T-cell (primary cell): ENCODE results near the gene TLR10. TPM values are rescaled to one million over a fixed set of nuclear protein-coding genes. Genes with fewer than 3 reads are reported as not detected.
A peak's percentile ranks its signal among the peaks of the same experiment; 100 is the strongest.

Experiments used
- ATAC-seq, 4 experiments: fragments of 200-7000 bp in 3 of 4; fragments of 150-1000 bp in 1 of 4; cut with Tn5 transposase; replicated peaks in 1 of 4; 1 replicate in 3 of 4; 2 replicates in 1 of 4; pipeline ENCODE4 v1.10.0; 2021; ENCODE audit warnings: moderate library complexity in 3 of 4, mild to moderate bottlenecking in 2 of 4, moderate number of reproducible peaks in 1 of 4
- CTCF ChIA-PET, 2 donors: fragments of 300-600 bp; sonication (Branson Sonifier 250); formaldehyde crosslinking; loops; one replicate each; lab custom pipeline; 2022; ENCODE audit warnings: antibody characterized with exemption in 2 of 2; lab: Charles Lee
- POLR2A ChIA-PET, 2 donors: fragments of 300-600 bp; sonication (Branson Sonifier 250); formaldehyde crosslinking; loops; one replicate each; lab custom pipeline; 2022; ENCODE audit warnings: antibody characterized with exemption in 2 of 2; lab: Charles Lee
- DNase-seq, 35 experiments: peaks; one replicate each; pipeline versions ENCODE4 v3.0.0 to v3.0.0-alpha.2; 2013 to 2023
- H3K27ac ChIP-seq: one replicate; pipeline ENCODE4 v1.5.1; 2013; ENCODE audit warnings: low read length
- H3K27me3 ChIP-seq, 2 experiments: replicated peaks in 1 of 2; 1 replicate in 1 of 2; 2 replicates in 1 of 2; pipeline versions ENCODE4 v1.6.1 to v1.7.0; 2013; ENCODE audit warnings: low read length in 1 of 2, mixed read lengths in 1 of 2; ENCODE audit not compliant: control insufficient read depth in 2 of 2, insufficient read depth in 2 of 2; ENCODE audit errors: extremely low read depth in 1 of 2
- H3K36me3 ChIP-seq, 2 donors: 1 replicate in 1 of 2; 2 replicates in 1 of 2; pipeline versions ENCODE4 v1.6.1 to v1.7.0; 2013; ENCODE audit warnings: low read length in 1 of 2; ENCODE audit not compliant: control insufficient read depth in 2 of 2, insufficient read depth in 1 of 2; ENCODE audit errors: extremely low read depth in 1 of 2
- H3K4me1 ChIP-seq, 2 experiments: 1 replicate in 1 of 2; 2 replicates in 1 of 2; pipeline versions ENCODE4 v1.6.1 to v1.7.0; 2013; ENCODE audit warnings: low read length in 2 of 2, mixed read lengths in 1 of 2; ENCODE audit not compliant: insufficient read depth in 2 of 2, control insufficient read depth in 1 of 2; ENCODE audit errors: extremely low read depth in 1 of 2
- H3K4me3 ChIP-seq, 2 donors: 1 replicate in 1 of 2; 2 replicates in 1 of 2; pipeline versions ENCODE4 v1.5.1 to v1.7.0; 2013; ENCODE audit warnings: mild to moderate bottlenecking in 2 of 2, low read length in 1 of 2, moderate library complexity in 1 of 2; ENCODE audit not compliant: control insufficient read depth in 1 of 2; ENCODE audit errors: extremely low read depth in 1 of 2
- H3K9me3 ChIP-seq: 2 replicates; pipeline ENCODE4 v1.7.0; 2013
- H3K27ac Mint-ChIP-seq, 2 donors: one replicate each; pipeline ENCODE4 v1.8.0; 2020 to 2021; ENCODE audit warnings: mild to moderate bottlenecking in 2 of 2, mixed read lengths in 2 of 2
- H3K27me3 Mint-ChIP-seq, 2 donors: one replicate each; pipeline ENCODE4 v1.8.0; 2021 to 2022; ENCODE audit warnings: mixed read lengths in 2 of 2
- H3K36me3 Mint-ChIP-seq: one replicate; pipeline ENCODE4 v1.8.0; 2021; ENCODE audit warnings: mixed read lengths
- H3K4me1 Mint-ChIP-seq, 3 donors: one replicate each; pipeline ENCODE4 v1.8.0; 2020 to 2022; ENCODE audit warnings: mixed read lengths in 3 of 3, mild to moderate bottlenecking in 1 of 3
- H3K4me3 Mint-ChIP-seq, 3 donors: one replicate each; pipeline ENCODE4 v1.8.0; 2020 to 2022; ENCODE audit warnings: mild to moderate bottlenecking in 3 of 3, mixed read lengths in 3 of 3, moderate library complexity in 3 of 3
- H3K9me3 Mint-ChIP-seq, 3 donors: one replicate each; pipeline ENCODE4 v1.8.0; 2020 to 2022; ENCODE audit warnings: mixed read lengths in 3 of 3
- WGBS: methylation state at CpG from one replicate; pipeline ENCODE4 v1.1.5; 2013; ENCODE audit warnings: missing lambda C conversion rate; ENCODE audit not compliant: insufficient coverage; 5-methylcytosine and 5-hydroxymethylcytosine counted together
- total RNA-seq, 35 experiments: library from RNA in 6 of 35; stranded (reverse) in 6 of 35; fragments of 120-200 nt in 1 of 35; gene quantifications; one replicate each; pipeline versions ENCODE4 v1.2.1 to v1.2.4 and lab custom pipeline; 2013 to 2026

The TLR10 gene
- total RNA-seq, 5 donors from 2014 or later (not counting 1 experiment from before 2014, with no cell fraction given), result 0.47 to 2.6 (median 0.96) TPM

DNA sequence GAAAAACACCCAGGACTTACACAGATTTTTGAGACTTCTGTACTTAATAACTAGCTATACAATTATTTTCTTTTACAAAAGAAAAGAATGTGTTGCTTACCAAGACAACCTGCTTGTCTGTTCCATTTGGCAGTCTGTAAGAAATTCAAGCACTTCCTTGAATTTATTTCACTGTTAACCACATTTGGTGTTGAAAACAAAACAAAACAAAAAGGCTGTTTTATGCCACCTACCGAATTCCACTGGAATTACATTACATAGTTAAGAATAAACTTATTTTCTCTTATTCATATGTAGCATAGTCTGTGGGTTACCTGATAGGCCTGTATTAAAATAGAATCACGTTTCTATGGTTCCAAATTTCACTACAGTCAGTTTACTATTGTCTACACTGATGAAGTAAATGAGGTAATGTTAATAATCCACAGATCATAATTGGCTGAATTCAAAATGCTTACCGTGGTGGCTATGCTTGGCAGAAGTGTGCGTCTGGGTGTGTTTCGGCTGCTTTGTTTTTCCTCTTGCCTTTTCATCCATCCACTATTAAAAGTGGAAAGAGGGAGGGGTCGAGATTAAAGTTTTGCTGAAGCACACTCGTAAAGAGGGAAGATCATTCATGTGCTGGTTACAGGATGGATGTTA lies 22.0 kb upstream of the TLR10 start, which contains the start of gene TLR1:
TLR1 (minus strand) TSS at position 138 of the 642 bp plus-strand sequence. CDS start 5,960 bp downstream, outside the sequence.
- peak within 1 kb of the TSS; percentile 58 to 75 for H3K4me3 ChIP-seq
- no CpG with 5 or more reads among the region's 7 CpGs for WGBS
- H3K27me3 Mint-ChIP-seq, result no peaks in the 10 kb centered on the region
- no peaks in the 10 kb centered on the region for H3K9me3 ChIP-seq
- no peaks in the 10 kb centered on the region for H3K27me3 ChIP-seq
- H3K36me3 ChIP-seq, result peaks cover 10 to 26% of the 10 kb centered on the region in 2 donors
- CTCF ChIA-PET, result interaction anchor here (0.7 to 3.7 kb wide), 11 partner anchors 8 to 625 kb away, joined by 3 to 43 read pairs (median 4); partner anchors contain the start of gene TLR10 (in 1 of the 2)
- H3K36me3 Mint-ChIP-seq, result peaks cover 34% of the 10 kb centered on the region
- peak within 1 kb of the TSS; percentile 83 to 91 (median 85) for H3K4me3 Mint-ChIP-seq
- POLR2A ChIA-PET, result interaction anchor here (0.9 to 1.0 kb wide), 2 partner anchors 29 to 51 kb away, joined by 3 read pairs; no protein-coding TSS in a partner anchor
- DNase-seq, result peak in 3 of 35 experiments; percentile 15 to 76 (median 27)
- peaks cover 5 to 27% (median 20%) of the 10 kb centered on the region in 3 donors for H3K9me3 Mint-ChIP-seq
- H3K4me1 Mint-ChIP-seq, result peaks cover 30 to 42% (median 42%) of the 10 kb centered on the region in 3 donors
- H3K4me1 ChIP-seq, result peaks cover 17 to 23% of the 10 kb centered on the region in 2 experiments
- ATAC-seq, result peak; percentile 60 to 84 (median 78)
- H3K27ac Mint-ChIP-seq, result peak within 1 kb of the TSS; percentile 93 to 97
- H3K27ac ChIP-seq, result peak within 1 kb of the TSS; percentile 75

DNA sequence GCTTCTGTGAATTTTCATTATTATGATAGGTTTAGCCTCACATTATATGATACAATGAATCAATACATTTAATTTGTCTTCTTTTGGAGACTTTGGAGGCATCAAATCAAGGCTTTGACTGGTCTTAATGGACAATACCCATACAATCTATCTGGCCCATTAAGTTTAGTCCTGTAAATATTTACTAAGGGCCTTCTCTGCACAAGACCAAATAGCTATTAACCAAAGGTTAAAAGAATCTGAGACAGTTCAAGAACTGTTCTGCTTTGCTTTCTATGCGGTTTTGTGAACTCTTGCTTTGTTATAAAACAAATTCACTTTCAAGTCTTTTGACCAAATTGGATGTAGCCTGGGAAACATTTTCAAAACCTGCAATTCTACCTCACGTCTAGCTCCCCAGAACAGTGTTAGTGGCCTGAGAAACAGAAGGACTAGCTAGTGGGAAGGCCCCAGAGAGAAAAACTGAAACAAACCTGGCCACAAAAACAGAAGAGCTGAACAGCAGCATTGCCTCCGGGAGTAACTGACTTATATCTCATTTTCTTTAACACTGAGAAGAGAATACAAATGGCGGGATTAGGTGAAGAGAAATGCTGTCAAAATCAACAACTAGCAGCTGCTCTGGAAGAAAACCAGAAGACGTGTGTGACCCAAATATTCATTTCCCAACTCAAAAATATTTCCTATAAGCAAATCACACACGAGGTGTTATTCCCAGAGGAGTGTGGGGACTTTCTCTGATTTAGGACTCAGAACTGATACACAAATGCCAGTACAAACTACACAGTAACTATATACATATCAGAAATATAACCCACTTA lies 21.3 kb upstream of the TLR10 start:
- no peaks in the 10 kb centered on the region for H3K27me3 ChIP-seq
- H3K27me3 Mint-ChIP-seq, result no peaks in the 10 kb centered on the region
- POLR2A ChIA-PET, result interaction anchor here (0.6 to 1.0 kb wide), 3 partner anchors 29 to 300 kb away, joined by 3 read pairs; no protein-coding TSS in a partner anchor
- ATAC-seq (peak; percentile 31 to 67 (median 58)), DNase-seq (peak in 2 of 35 experiments; percentile 9 to 28)
- WGBS, result 0% methylated on average over 1 of the region's 6 CpGs
- H3K27ac ChIP-seq, result peak overlapping the region; percentile 75
- H3K9me3 Mint-ChIP-seq, result peaks cover 9 to 34% (median 27%) of the 10 kb centered on the region in 3 donors
- peak overlapping the region; percentile 93 to 97 for H3K27ac Mint-ChIP-seq
- H3K4me1 ChIP-seq, result peaks cover 17 to 23% of the 10 kb centered on the region in 2 experiments
- peak overlapping the region; percentile 83 to 91 (median 85) for H3K4me3 Mint-ChIP-seq
- H3K9me3 ChIP-seq, result no peaks in the 10 kb centered on the region
- peaks cover 30 to 42% (median 42%) of the 10 kb centered on the region in 3 donors for H3K4me1 Mint-ChIP-seq
- CTCF ChIA-PET, result interaction anchor here (0.5 to 3.7 kb wide), 13 partner anchors 8 to 60 kb away, joined by 3 to 43 read pairs (median 5); partner anchors contain the start of gene TLR10 (in 2 of the 2)
- H3K36me3 ChIP-seq, result peaks cover 10 to 34% of the 10 kb centered on the region in 2 donors
- peak overlapping the region; percentile 58 to 75 for H3K4me3 ChIP-seq
- peaks cover 41% of the 10 kb centered on the region for H3K36me3 Mint-ChIP-seq

DNA sequence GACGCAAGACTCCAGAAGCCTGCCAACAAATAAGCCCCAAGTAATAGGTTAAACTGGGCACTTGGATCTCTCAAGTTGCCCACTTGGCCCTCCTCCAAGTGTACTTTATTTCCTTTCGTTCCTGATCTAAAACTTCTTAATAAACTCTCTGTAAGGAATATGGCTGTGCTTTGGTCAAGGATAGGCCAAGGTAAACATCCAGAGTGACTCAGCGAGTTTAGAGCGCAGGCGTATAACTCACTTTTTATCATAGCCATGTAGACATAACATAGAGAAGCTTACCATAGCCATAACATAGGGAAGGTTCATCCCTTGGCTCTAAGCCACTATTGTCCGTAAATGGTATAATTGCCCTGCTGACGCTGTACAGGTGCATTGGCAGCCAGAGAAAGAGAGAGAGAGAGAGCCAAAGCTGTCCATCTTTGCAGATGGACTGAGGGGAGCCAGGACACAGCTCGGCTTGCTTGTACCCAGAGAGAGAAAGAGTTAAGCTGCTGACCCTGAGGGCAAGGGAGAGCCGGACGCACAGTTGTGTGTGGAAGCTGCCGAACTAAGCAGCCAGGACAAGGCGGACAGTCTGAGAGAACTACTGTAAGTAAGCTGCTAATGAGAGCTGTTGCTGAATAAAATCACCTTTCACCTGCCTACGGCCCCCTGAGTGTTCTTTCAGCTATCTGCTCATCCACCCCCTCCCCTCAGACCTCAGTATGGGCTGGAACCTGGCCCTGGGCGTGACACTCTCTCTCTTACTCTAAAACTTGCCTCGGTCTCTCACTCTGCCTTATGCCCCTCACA lies 20.0 kb upstream of the TLR10 start:
- Histone ChIP-seq H3K36me3 (peaks cover 10 to 45% of the 10 kb centered on the region in 2 donors), H3K4me1 (peaks cover 17 to 23% of the 10 kb centered on the region in 2 experiments), H3K27me3 (no peaks in the 10 kb centered on the region), H3K4me3 (peak overlapping the region in 1 of 2 donors; percentile 25), H3K9me3 (peaks cover 2% of the 10 kb centered on the region), H3K27ac (no peak overlapping the region)
- ATAC-seq, result no peak
- H3K4me3 Mint-ChIP-seq, result peak overlapping the region in 2 of 3 donors; percentile 83 to 91
- peaks cover 54% of the 10 kb centered on the region for H3K36me3 Mint-ChIP-seq
- peak overlapping the region in 1 of 2 donors; percentile 62 for H3K27ac Mint-ChIP-seq
- peak in 1 of 35 experiments; percentile 10 for DNase-seq
- no peaks in the 10 kb centered on the region for H3K27me3 Mint-ChIP-seq
- CTCF ChIA-PET, result interaction anchor here (0.6 to 3.7 kb wide), 8 partner anchors 9 to 683 kb away, joined by 3 to 43 read pairs (median 6); partner anchors contain the start of gene TLR10 (in 2 of the 2)
- H3K4me1 Mint-ChIP-seq, result peaks cover 30 to 42% (median 42%) of the 10 kb centered on the region in 3 donors
- peaks cover 11 to 36% (median 28%) of the 10 kb centered on the region in 3 donors for H3K9me3 Mint-ChIP-seq
- 98% methylated on average over 6 of the region's 15 CpGs for WGBS
- POLR2A ChIA-PET, result interaction anchor here in 1 of 2 donors (0.6 kb wide), 1 partner anchor 273 kb away, joined by 3 read pairs; no protein-coding TSS in a partner anchor

DNA sequence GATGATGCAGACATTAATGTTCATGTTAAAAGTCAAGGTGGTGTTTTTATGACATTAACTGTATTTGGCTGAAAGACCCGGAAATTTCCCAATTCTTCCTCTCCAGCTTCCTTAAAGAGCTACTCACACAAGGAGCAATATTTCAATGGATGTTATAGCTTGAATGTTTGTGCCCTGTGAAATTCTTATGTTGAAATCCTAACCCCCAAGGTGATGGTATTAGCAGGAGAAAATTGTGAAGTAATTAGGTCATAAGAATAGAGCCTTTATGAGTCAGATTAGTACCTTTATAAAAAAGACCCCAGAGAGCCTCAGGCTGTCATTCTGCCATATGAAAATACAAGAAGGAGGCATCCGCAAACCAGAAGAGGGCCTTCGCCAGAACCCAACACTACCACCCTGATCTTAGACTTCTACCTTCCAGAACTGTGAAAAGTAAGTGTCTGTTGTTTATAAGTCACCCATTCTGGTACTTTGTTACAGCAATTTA lies 18.2 kb upstream of the TLR10 start:
- H3K4me3 Mint-ChIP-seq, result no peak overlapping the region
- ChIA-PET POLR2A (no interaction called here), CTCF (interaction anchor here (0.6 to 1.5 kb wide), 2 partner anchors 18 kb away, joined by 3 to 5 read pairs; partner anchors contain the start of gene TLR10 (in 2 of the 2))
- H3K27ac Mint-ChIP-seq, result no peak overlapping the region
- ATAC-seq (no peak), DNase-seq (no peak)
- peaks cover 17 to 20% of the 10 kb centered on the region in 2 experiments for H3K4me1 ChIP-seq
- no peak overlapping the region for H3K27ac ChIP-seq
- H3K36me3 Mint-ChIP-seq, result peaks cover 70% of the 10 kb centered on the region
- peaks cover 11 to 45% (median 40%) of the 10 kb centered on the region in 3 donors for H3K9me3 Mint-ChIP-seq
- H3K4me1 Mint-ChIP-seq, result peaks cover 30 to 40% (median 38%) of the 10 kb centered on the region in 3 donors
- H3K27me3 Mint-ChIP-seq, result no peaks in the 10 kb centered on the region
- no peak overlapping the region for H3K4me3 ChIP-seq
- peaks cover 4% of the 10 kb centered on the region for H3K9me3 ChIP-seq
- no CpG with 5 or more reads among the region's 3 CpGs for WGBS
- peaks cover 10 to 45% of the 10 kb centered on the region in 2 donors for H3K36me3 ChIP-seq
- no peaks in the 10 kb centered on the region for H3K27me3 ChIP-seq

DNA sequence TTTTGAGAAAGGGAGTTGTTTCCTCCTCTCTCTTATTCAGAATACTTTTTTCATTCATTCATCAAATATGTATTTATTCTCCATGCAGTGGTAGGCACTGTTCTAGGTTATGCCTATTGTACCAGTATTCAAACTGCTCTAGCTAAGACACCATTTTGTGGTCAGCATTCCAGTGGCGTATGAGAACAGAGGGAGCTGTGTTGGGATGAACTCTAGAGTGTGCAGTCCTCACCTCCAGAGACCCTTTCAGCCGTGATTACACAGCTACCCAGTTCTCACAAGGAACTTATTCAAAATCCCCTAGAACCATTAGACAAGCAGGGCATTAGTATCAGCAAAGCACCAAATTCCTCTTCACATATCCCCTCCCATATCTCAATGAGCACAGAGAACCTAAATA lies 17.6 kb upstream of the TLR10 start:
- CTCF ChIA-PET, result interaction anchor here (0.6 to 1.5 kb wide), 2 partner anchors 18 kb away, joined by 3 to 5 read pairs; partner anchors contain the start of gene TLR10 (in 2 of the 2)

More for the DNA sequence above, 17.6 kb upstream of the TLR10 start:
- Histone ChIP-seq H3K27me3 (no peaks in the 10 kb centered on the region), H3K4me1 (peaks cover 11 to 14% of the 10 kb centered on the region in 2 experiments), H3K27ac (no peak overlapping the region), H3K36me3 (peaks cover 10 to 45% of the 10 kb centered on the region in 2 donors), H3K4me3 (no peak overlapping the region), H3K9me3 (peaks cover 9% of the 10 kb centered on the region)
- no peak for ATAC-seq
- H3K27me3 Mint-ChIP-seq, result no peaks in the 10 kb centered on the region
- 100% methylated on average over 1 of the region's 2 CpGs for WGBS
- H3K27ac Mint-ChIP-seq, result no peak overlapping the region
- H3K4me1 Mint-ChIP-seq, result peaks cover 24 to 33% (median 32%) of the 10 kb centered on the region in 3 donors
- POLR2A ChIA-PET, result no interaction called here
- no peak for DNase-seq
- H3K36me3 Mint-ChIP-seq, result peaks cover 76% of the 10 kb centered on the region
- no peak overlapping the region for H3K4me3 Mint-ChIP-seq
- H3K9me3 Mint-ChIP-seq, result peaks cover 11 to 47% (median 43%) of the 10 kb centered on the region in 3 donors
